GM13977 (cell line): ENCODE results near the gene SCAPER.

Source experiments
- DNase-seq: peaks from one replicate; pipeline ENCODE4 v3.0.0; 2012; ENCODE audit warnings: low spot score
- CTCF ChIP-seq: IDR thresholded peaks from 2 replicates; pipeline ENCODE4 v1.5.1; 2012; ENCODE audit warnings: mild to moderate bottlenecking, control low read depth; ENCODE audit not compliant: insufficient read depth; ENCODE audit errors: extremely low read depth, missing control alignments
- in situ Hi-C: fragments of 300-500 bp; cut with MboI; formaldehyde crosslinking; loops from one replicate; pipeline ENCODE4 v1.12.0; 2022; ENCODE audit warnings: low sequenced_read_pairs, low pct_unique_long_range_greater_than_20kb, mixed read lengths, inconsistent platforms; ENCODE audit not compliant: unreplicated experiment

Gene SCAPER

GRCh38 chr15:76344893-76345582, 560.1 kb downstream of the SCAPER start:
- TF ChIP-seq CTCF, result no peak
- DNase-seq, result peak; percentile 19
- in situ Hi-C loops, result no loop called here

GRCh38 chr15:76343313-76343996, 561.7 kb downstream of the SCAPER start:
- no peak for TF ChIP-seq CTCF
- DNase-seq, result peak; percentile 38
- in situ Hi-C loops, result no loop called here

- in situ Hi-C loops, result no loop called here
- no peak for TF ChIP-seq CTCF
- peak; percentile 61 for DNase-seq
Observed at GRCh38 chr15:76342382-76343201, 562.5 kb downstream of the SCAPER start.

GRCh38 chr15:76342058-76342381, 563.1 kb downstream of the SCAPER start:
- no peak for TF ChIP-seq CTCF
- in situ Hi-C loops, result no loop called here
- DNase-seq, result peak; percentile 30

GRCh38 chr15:76341366-76342057, 563.6 kb downstream of the SCAPER start:
- DNase-seq, result peak; percentile 34
- in situ Hi-C loops, result no loop called here
- TF ChIP-seq CTCF, result no peak

- in situ Hi-C loops, result no loop called here
- peak; percentile 72 for DNase-seq
- TF ChIP-seq CTCF, result peak; percentile 47
Observed at GRCh38 chr15:76340803-76341365, 564.3 kb downstream of the SCAPER start.
